K562 (cell line): Measurements from ENCODE around the gene PCSK2. TPM values are rescaled to one million over a fixed set of nuclear protein-coding genes. Genes with fewer than 3 reads are reported as not detected.

Source experiments
- ATAC-seq: fragments of 200-7000 bp; cut with Tn5 transposase; 3 replicates; pipeline ENCODE4 v1.9.1; 2020; ENCODE audit warnings: moderate library complexity
- BruUV-seq: library from RNA; stranded (reverse); fragments of 400-500 nt; replicated peaks from 2 replicates; lab custom pipeline; 2021; lab: Mats Ljungman, UMichigan
- CTCF ChIA-PET: fragments of 300-600 bp; formaldehyde crosslinking; extraction: SDS; loops from one replicate; lab custom pipeline; 2021; ENCODE audit warnings: low intra/inter-chr PET ratio; lab: Yijun Ruan, JAX
- POLR2A ChIA-PET: fragments of 300-600, 350-650 bp; sonication (Branson Sonifier 250); formaldehyde crosslinking; extraction: SDS; loops from one replicate; lab custom pipeline; 2021; ENCODE audit warnings: antibody characterized with exemption, inconsistent platforms; lab: Yijun Ruan, JAX
- DNase-seq, 4 experiments: peaks; one replicate each; pipeline versions ENCODE4 v3.0.0 to v3.0.0-alpha.2; 2011 to 2018; ENCODE audit warnings: low spot score in 3 of 4, mixed read lengths in 3 of 4; ENCODE audit errors: extremely low read depth in 1 of 4
- FAIRE-seq: peaks from 2 replicates; lab custom pipeline; 2011; peaks lifted over from hg19 to GRCh38; lab: Jason Lieb, UNC
- H2AFZ ChIP-seq: 2 replicates; pipeline ENCODE4 v1.6.0; 2011; ENCODE audit warnings: low read depth, low read length, control low read depth, inconsistent platforms
- H3K27ac ChIP-seq: fragments of 200-600 bp; 3 replicates; pipeline ENCODE4 v1.8.0; 2011; ENCODE audit warnings: low read depth, mild to moderate bottlenecking, control low read depth, inconsistent platforms, low read length, moderate library complexity, mixed read lengths; ENCODE audit errors: extremely low read depth
- H3K27me3 ChIP-seq, 2 experiments: fragments of 300-600 bp in 1 of 2; 2 replicates in 1 of 2; 3 replicates in 1 of 2; pipeline versions ENCODE4 v1.6.0 to v1.8.0; 2011; ENCODE audit warnings: inconsistent platforms in 2 of 2, low read length in 2 of 2, mild to moderate bottlenecking in 1 of 2, mixed read lengths in 1 of 2, moderate library complexity in 1 of 2; ENCODE audit not compliant: control insufficient read depth in 2 of 2, insufficient read depth in 2 of 2
- H3K36me3 ChIP-seq: fragments of 300-600 bp; 3 replicates; pipeline ENCODE4 v1.8.0; 2011; ENCODE audit warnings: mild to moderate bottlenecking, low read length, inconsistent platforms; ENCODE audit not compliant: control insufficient read depth, insufficient read depth
- H3K4me1 ChIP-seq, 2 experiments: fragments of 200-600 bp in 1 of 2; replicated peaks in 1 of 2; 2 replicates in 1 of 2; 3 replicates in 1 of 2; pipeline versions ENCODE4 v1.5.1 to v1.8.0; 2011; ENCODE audit warnings: inconsistent platforms in 2 of 2, low read length in 2 of 2, mild to moderate bottlenecking in 1 of 2, mixed read lengths in 1 of 2, moderate library complexity in 1 of 2; ENCODE audit not compliant: control insufficient read depth in 2 of 2, insufficient read depth in 2 of 2
- H3K4me2 ChIP-seq: 2 replicates; pipeline ENCODE4 v1.6.1; 2011; ENCODE audit warnings: low read length, control low read depth, inconsistent platforms, mixed read lengths; ENCODE audit not compliant: insufficient read depth
- H3K4me3 ChIP-seq: fragments of 200-600 bp; sonication (generic), shearing (Covaris generic); 2 replicates; pipeline ENCODE4 v1.5.1; 2016; ENCODE audit warnings: control low read depth, inconsistent platforms
- H3K79me2 ChIP-seq: fragments of 200-600 bp; 3 replicates; pipeline ENCODE4 v1.8.0; 2011; ENCODE audit warnings: low read length, inconsistent platforms; ENCODE audit not compliant: control insufficient read depth, insufficient read depth
- H3K9ac ChIP-seq, 2 experiments: 2 replicates each; pipeline versions ENCODE4 v1.6.0 to v1.6.1; 2011; ENCODE audit warnings: low read depth in 2 of 2, low read length in 2 of 2, control low read depth in 1 of 2, inconsistent platforms in 1 of 2, mild to moderate bottlenecking in 1 of 2, mixed read lengths in 1 of 2; ENCODE audit not compliant: insufficient read depth in 1 of 2
- H3K9me1 ChIP-seq: one replicate; pipeline ENCODE4 v1.6.0; 2011; ENCODE audit warnings: inconsistent platforms, mild to moderate bottlenecking, low read length, moderate library complexity; ENCODE audit not compliant: control insufficient read depth, insufficient read depth
- H3K9me3 ChIP-seq: replicated peaks from 2 replicates; pipeline ENCODE4 v1.5.1; 2011; ENCODE audit warnings: low read depth, low read length, inconsistent platforms; ENCODE audit not compliant: control insufficient read depth, insufficient read depth
- H4K20me1 ChIP-seq: replicated peaks from 2 replicates; pipeline ENCODE4 v1.6.1; 2011; ENCODE audit warnings: low read length, inconsistent platforms, mixed read lengths; ENCODE audit not compliant: control insufficient read depth, insufficient read depth
- CEBPZ ChIP-seq: fragments of 150-350 bp; IDR thresholded peaks from 2 replicates; pipeline ENCODE4 v1.6.1; 2014; ENCODE audit warnings: low read depth, mild to moderate bottlenecking, low read length, borderline replicate concordance
- CXXC5 ChIP-seq: fragments of 250-450 bp; sonication (Bioruptor Pico); IDR thresholded peaks from 2 replicates; pipeline ENCODE4 v1.8.0; 2022; ENCODE audit warnings: inconsistent platforms, mild to moderate bottlenecking, moderate library complexity
- ELK3 ChIP-seq: fragments of 450-650 bp; formaldehyde crosslinking; IDR thresholded peaks from 2 replicates; pipeline ENCODE4 v1.4.0; 2020; ENCODE audit warnings: mild to moderate bottlenecking
- FOS ChIP-seq: IDR thresholded peaks from 3 replicates; pipeline ENCODE4 v1.6.1; 2011; ENCODE audit not compliant: insufficient read length; ENCODE audit errors: extremely low read depth
- HDAC6 ChIP-seq: IDR thresholded peaks from 2 replicates; pipeline ENCODE4 v1.6.1; 2012; ENCODE audit warnings: low read depth, mild to moderate bottlenecking, control low read depth, inconsistent platforms, low read length, moderate library complexity
- HEY1 ChIP-seq: fragments of 250-450 bp; sonication (Bioruptor Pico); IDR thresholded peaks from 2 replicates; pipeline ENCODE4 v1.5.0; 2020; ENCODE audit warnings: mild to moderate bottlenecking, moderate library complexity, borderline replicate concordance
- JUN ChIP-seq, 2 experiments: sonication (generic) in 1 of 2; formaldehyde crosslinking in 1 of 2; IDR thresholded peaks; 2 replicates each; pipeline versions ENCODE4 v1.6.1 to v1.8.0; 2012 to 2022; ENCODE audit warnings: borderline replicate concordance in 2 of 2, mild to moderate bottlenecking in 2 of 2, improper control_type of control experiment in 1 of 2, low read depth in 1 of 2, low read length in 1 of 2, missing genetic modification reagents in 1 of 2
- KDM1A ChIP-seq, 2 experiments: fragments of 450-650 bp; IDR thresholded peaks; 2 replicates each; pipeline ENCODE4 v1.6.1; 2016; ENCODE audit warnings: mild to moderate bottlenecking in 2 of 2
- KHSRP ChIP-seq: fragments of 450-650 bp; IDR thresholded peaks from 2 replicates; pipeline ENCODE4 v1.6.1; 2017
- RAD51 ChIP-seq: fragments of 450-650 bp; IDR thresholded peaks from 2 replicates; pipeline ENCODE4 v1.7.1; 2016; ENCODE audit warnings: low read depth, mild to moderate bottlenecking, borderline replicate concordance
- SMARCB1 ChIP-seq: IDR thresholded peaks from 2 replicates; pipeline ENCODE4 v1.6.1; 2011; ENCODE audit warnings: improper control_type of control experiment, low read depth; ENCODE audit not compliant: insufficient read length
- ZNF175 ChIP-seq: fragments of 200-800 bp; sonication (Bioruptor generic); IDR thresholded peaks from 2 replicates; pipeline ENCODE4 v1.6.1; 2016; ENCODE audit warnings: low read depth, mild to moderate bottlenecking, missing genetic modification characterization, missing compliant biosample characterization
- ZNF79 ChIP-seq: fragments of 250-450 bp; sonication (Bioruptor Pico); IDR thresholded peaks from 2 replicates; pipeline ENCODE4 v1.4.0; 2020; ENCODE audit warnings: low read depth, mild to moderate bottlenecking, moderate library complexity
- WGBS: fragments of 100-300 bp; shearing (Covaris generic); methylation state at CpG from one replicate; pipeline ENCODE4 v1.1.6; 2016; ENCODE audit warnings: low coverage, mixed read lengths; ENCODE audit not compliant: insufficient coverage; ENCODE audit errors: missing lambda C conversion rate; 5-methylcytosine and 5-hydroxymethylcytosine counted together
- in situ Hi-C: fragments of 300-500 bp; cut with MboI; formaldehyde crosslinking; loops from 4 replicates; pipeline ENCODE4 v1.15.0; 2018; ENCODE audit warnings: inconsistent platforms, mixed read lengths
- intact Hi-C: fragments of 100-400 bp; cut with micrococcal nuclease; formaldehyde crosslinking; loops from 2 replicates; pipeline ENCODE4 v1.14.2; 2022
- polyA plus RNA-seq, 8 experiments: library from polyadenylated mRNA; depleted of rRNA in 4 of 8; stranded (reverse) in 5 of 8; unstranded in 3 of 8; fragments of >200 nt; fragmentation: Nextera tagmentation in 2 of 8; fragmentation: Illumina TruSeq in 1 of 8; extraction: Ambion mirVana in 2 of 8; extraction: Trizol in 1 of 8; gene quantifications; 2 replicates each; pipeline versions ENCODE4 v1.2.1 to v1.2.3, GENCODE V29; 2011 to 2014; ENCODE audit warnings: inconsistent platforms in 1 of 8, missing spikeins in 1 of 8
- total RNA-seq, 7 experiments: library from RNA; depleted of rRNA in 6 of 7; stranded (reverse); fragments of >200 nt in 6 of 7; fragmentation: Illumina TruSeq in 2 of 7; extraction: Trizol in 2 of 7; gene quantifications; 2 replicates each; pipeline versions ENCODE4 v1.2.1 to v1.2.3, GENCODE V29; 2011 to 2021; ENCODE audit warnings: low replicate concordance in 1 of 7
- TF ChIP-seq, protein P1 (sequence below), 2 experiments: IDR thresholded peaks in 1 of 2; conservative IDR thresholded peaks in 1 of 2; 2 replicates each; pipeline ENCODE4 v1.6.1; 2016; ENCODE audit warnings: low read depth in 2 of 2, mild to moderate bottlenecking in 1 of 2, missing compliant biosample characterization in 1 of 2, missing genetic modification characterization in 1 of 2, moderate library complexity in 1 of 2

Gene PCSK2
- total and polyA plus RNA-seq, 9 of the 15 experiments (the other 6 are each of a cell fraction or from before 2014, with no cell fraction given), result 0.04 to 0.07 (median 0.05) TPM; not detected in 6

- 19% methylated on average over 8 of the region's 8 CpGs for WGBS
- TF ChIP-seq HDAC6 (no peak), JUN (IDR thresholded peaks at IDR 0.05; ENCODE audit: borderline replicate concordance, low read depth, low read length) (no peak), JUN (CRISPR knock-in tag; IDR thresholded peaks at IDR 0.05; ENCODE audit: borderline replicate concordance) (no peak), ZNF175 (no peak), ELK3 (no peak), KDM1A (IDR thresholded peaks at IDR 0.05) (no peak), CXXC5 (CRISPR knock-in tag) (no peak), ZNF79 (CRISPR knock-in tag) (no peak), RAD51 (no peak), KHSRP (no peak), CEBPZ (no peak), FOS (no peak), HEY1 (CRISPR knock-in tag) (no peak), SMARCB1 (no peak)
- TF ChIP-seq, protein P1, sequence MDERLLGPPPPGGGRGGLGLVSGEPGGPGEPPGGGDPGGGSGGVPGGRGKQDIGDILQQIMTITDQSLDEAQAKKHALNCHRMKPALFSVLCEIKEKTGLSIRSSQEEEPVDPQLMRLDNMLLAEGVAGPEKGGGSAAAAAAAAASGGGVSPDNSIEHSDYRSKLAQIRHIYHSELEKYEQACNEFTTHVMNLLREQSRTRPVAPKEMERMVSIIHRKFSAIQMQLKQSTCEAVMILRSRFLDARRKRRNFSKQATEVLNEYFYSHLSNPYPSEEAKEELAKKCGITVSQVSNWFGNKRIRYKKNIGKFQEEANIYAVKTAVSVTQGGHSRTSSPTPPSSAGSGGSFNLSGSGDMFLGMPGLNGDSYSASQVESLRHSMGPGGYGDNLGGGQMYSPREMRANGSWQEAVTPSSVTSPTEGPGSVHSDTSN (CRISPR knock-in tag; IDR thresholded peaks at IDR 0.05; ENCODE audit: low read depth), result no peak
- TF ChIP-seq, protein P1 (tag; conservative IDR thresholded peaks at IDR 0.05; ENCODE audit: low read depth), result no peak
Measured at GRCh38 chr20:17524560-17524959, 297.7 kb downstream of the PCSK2 start.

More at GRCh38 chr20:17524560-17524959, 297.7 kb downstream of the PCSK2 start:
- intact Hi-C loops, result no loop called here
- DNase-seq (no peak), ATAC-seq (no peak), FAIRE-seq (no peak)
- H3K27ac ChIP-seq, result no peak overlapping the region
- H3K4me3 ChIP-seq, result no peak overlapping the region
- no TSS peak for BruUV-seq
- H3K4me1 ChIP-seq, result no peaks in the 10 kb centered on the region
- H3K9me3 ChIP-seq, result no peaks in the 10 kb centered on the region
- H3K9me1 ChIP-seq, result no peaks in the 10 kb centered on the region
- ChIA-PET CTCF (no interaction called here), POLR2A (interaction anchor here (0.6 kb wide), 1 partner anchor 26 kb away, joined by 3 read pairs; no protein-coding TSS in a partner anchor)
- no peak overlapping the region for H2AFZ ChIP-seq
- no peaks in the 10 kb centered on the region for H3K79me2 ChIP-seq
- no peak overlapping the region for H3K9ac ChIP-seq
- in situ Hi-C loops, result loop anchor here (25.0 kb wide), 1 partner anchor 763 kb away; the partner anchor contains the start of gene ZNF133
- no peaks in the 10 kb centered on the region for H4K20me1 ChIP-seq
- H3K27me3 ChIP-seq, result peaks cover 0 to 19% of the 10 kb centered on the region in 2 experiments; a peak in 2 of 5 replicates
- no peaks in the 10 kb centered on the region for H3K36me3 ChIP-seq
- no peak overlapping the region for H3K4me2 ChIP-seq
